Muscle of back (tissue), 11 donors: ENCODE results near the gene POU6F1. TPM values are rescaled to one million over a fixed set of nuclear protein-coding genes. Genes with fewer than 3 reads are reported as not detected.

ENCODE experiments used
- DNase-seq, 3 donors: peaks; one replicate each; pipeline versions ENCODE4 v3.0.0 to v3.0.0-alpha.2; 2013
- polyA plus RNA-seq, 10 donors: library from polyadenylated mRNA; unstranded; fragments of 120-200 nt; gene quantifications; one replicate each; pipeline ENCODE4 v1.2.1, GENCODE V29; 2013; ENCODE audit not compliant: insufficient read length in 10 of 10

POU6F1 gene
- polyA plus RNA-seq, 10 donors: 5.6 to 11.5 (median 9.2) TPM

DNA sequence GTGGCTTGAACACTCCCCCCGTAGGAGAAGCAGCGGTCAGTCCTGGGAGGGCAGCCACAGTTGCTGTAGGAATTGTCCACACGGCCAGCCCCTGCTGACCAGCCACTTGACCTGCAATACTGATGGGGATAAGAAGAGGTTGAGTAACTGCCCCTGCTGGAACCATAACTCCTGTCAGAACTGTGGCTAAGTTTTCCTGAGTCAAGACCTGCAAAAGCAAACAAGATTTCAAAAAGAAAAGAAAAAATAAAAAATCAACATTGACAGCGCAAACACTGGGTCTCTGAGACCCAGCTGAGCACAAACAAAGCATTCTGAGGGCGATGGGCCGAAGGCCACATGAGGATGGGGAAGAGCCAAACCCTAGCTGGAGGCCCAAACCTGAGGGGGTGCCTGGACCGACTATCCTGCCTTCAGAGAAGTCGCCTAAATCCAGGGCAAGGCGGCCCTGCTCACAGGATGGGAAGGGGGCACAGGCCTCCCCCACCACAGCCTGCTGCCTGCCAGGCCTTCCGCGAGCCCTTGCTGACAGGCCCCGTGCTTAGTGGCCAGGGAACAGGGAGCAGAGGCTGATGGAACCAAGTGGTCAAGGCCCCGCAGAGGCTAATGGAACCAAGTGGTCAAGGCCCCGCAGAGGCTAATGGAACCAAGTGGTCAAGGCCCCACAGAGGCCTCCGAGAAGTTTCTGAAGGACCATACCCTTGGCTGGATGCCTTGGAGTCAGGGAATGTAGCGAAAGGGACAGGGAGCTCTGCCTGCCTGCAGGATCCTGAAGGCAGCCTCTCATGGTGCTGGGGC is 19.1 kb downstream of the POU6F1 start:
- DNase-seq: no peak

DNA sequence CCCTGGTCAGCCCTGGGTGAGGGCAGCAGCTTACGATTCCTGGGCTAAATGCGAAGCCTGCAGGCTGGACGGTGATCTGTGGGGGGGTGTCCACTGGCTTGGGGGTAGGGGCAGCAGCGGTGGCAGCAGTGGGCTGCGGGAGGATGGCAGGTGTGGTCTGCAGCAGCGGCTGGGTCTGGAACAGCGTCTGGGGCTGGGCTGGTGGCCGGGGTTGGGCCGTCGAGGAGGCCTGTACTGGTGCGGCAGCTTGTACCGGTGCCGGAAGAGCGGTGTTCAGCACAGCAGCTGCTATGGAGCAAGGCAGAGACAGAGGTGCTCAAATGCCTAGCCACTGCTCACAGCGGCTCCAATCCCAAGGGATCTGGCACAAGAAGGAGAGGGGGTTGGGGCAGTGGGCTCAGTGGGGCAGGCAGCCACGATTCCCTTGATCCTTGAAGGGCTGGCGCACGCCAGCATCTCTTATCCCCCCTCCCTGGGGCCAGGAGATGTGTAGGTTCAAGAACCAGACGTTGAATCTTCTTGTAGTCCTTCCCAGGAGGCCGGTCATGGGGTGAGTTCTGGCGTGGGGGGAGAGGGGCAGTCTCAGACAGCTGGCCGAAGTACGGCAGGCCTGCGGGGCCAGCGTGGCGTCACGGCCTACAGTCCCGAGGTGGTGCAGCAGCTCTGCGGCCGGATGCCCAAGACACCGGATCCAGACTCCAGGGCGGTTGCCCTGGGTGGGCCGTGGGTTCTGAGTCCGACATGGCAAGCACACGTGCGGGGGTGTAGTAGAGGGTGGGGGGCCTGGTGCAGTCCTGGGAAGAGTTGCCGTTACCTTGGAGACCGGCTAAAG is 19.9 kb downstream of the POU6F1 start:
- no peak for DNase-seq

DNA sequence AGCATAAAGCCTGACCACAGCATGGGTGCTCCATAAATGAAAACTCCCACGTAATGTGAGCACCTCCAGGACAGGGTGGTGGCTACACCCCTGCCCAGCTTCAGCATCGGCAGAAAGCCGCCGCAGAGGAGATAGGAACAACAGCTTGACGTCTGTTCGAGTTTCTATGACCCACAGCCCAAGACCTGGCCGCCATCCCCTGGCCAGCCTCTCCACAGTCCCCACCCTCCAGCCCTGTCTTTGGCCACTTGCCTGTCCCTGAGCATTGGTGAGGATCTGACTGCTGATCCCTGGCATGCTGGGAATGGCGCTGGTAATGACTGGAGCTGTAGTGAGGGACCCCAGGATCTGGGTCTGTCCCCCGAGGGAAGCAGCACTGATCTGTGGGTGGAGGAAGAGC is 21.3 kb downstream of the POU6F1 start:
- DNase-seq: no peak

DNA sequence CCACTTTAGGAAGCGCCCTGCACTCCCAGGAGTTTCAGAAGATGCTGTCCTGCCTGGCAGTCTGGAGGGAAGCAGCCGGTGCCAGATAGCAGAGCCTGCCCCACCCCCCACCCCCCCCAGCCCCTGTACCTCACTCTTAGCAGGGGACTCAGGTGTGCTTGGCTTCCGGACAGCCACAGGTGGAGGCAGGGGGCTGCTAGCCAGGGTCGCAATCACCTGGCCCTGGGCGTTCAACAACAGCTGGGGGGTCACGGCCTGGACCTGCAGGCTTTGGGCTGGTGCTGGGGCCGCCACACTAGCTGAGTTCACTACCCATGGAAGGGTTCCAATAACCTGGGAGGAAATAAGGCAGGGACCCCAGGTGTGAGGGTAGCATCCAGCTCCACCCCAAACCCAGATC is 22.0 kb downstream of the POU6F1 start:
- no peak for DNase-seq

- DNase-seq: no peak
Measured at GRCh38 chr12:51192284-51192671, 25.6 kb downstream of the POU6F1 start.

DNA sequence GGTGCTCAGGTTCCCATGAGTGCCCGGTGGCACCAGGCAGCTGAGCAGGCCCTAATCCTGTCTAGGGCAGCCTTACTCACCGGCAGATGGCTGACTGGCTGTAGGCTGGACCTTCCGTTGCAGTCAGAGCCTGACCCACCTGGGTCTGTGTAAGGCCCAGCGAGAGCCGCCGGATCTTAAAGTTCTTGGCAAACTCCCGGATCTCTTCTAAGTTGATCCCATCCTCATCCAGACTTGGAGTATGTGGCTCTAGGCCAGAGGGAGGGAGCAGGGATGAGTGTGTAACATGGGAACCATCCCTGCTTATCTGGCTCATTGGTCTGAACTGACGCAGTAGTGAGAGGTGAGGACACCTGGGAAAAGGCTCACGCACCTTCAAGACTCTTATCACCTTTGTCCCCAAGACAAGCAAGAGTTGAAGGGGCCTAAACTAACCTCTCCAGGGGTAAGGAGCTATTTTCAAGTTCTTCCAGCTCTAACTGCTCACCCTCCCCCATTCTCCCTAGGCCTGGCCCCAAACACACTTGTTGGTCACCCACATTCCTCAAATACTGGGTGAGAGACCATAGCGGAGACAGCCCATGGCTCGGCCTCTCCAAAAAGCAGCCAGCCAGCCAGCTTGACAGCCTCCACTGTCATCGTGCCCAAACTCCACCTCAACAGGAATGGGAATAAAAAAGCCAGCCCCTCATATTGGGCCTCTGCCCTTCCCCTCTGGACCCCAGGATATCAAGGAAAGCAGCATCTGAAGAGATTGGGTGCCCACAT is 26.2 kb downstream of the POU6F1 start:
- no peak for DNase-seq

GRCh38 chr12:51190820-51191219 is 27.0 kb downstream of the POU6F1 start:
- no peak for DNase-seq

GRCh38 chr12:51189790-51190355 is 28.0 kb downstream of the POU6F1 start:
- DNase-seq: no peak

- no peak for DNase-seq
Measured at GRCh38 chr12:51188359-51189051, 29.4 kb downstream of the POU6F1 start.

- no peak for DNase-seq
Measured at GRCh38 chr12:51187370-51187987, 30.4 kb downstream of the POU6F1 start.

GRCh38 chr12:51186465-51187085 is 31.3 kb downstream of the POU6F1 start:
- DNase-seq: no peak

- no peak for DNase-seq
Measured at GRCh38 chr12:51185171-51185717, 32.6 kb downstream of the POU6F1 start.

DNA sequence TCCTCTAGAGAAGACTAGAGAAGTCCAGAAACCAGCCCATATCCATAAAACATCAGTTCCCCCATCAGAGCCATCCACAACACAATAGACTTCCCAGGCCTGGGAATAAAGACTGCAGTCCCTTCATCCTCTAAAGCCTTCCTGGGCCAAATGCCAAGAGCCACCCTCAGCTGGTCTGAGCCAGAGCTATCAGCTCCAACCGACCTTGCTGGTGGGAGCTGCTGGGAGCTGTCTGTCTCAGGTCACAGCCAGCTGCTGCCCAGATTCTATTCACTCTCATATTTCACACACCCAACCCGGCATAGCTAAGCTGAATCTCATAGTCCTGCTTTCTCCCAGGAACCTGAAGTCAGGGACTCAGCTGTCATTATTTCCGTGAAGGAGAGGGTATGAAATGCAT is 34.0 kb downstream of the POU6F1 start:
- peak; percentile 78 to 83 (median 83) for DNase-seq

GRCh38 chr12:51183349-51183748 is 34.5 kb downstream of the POU6F1 start:
- no peak for DNase-seq

DNA sequence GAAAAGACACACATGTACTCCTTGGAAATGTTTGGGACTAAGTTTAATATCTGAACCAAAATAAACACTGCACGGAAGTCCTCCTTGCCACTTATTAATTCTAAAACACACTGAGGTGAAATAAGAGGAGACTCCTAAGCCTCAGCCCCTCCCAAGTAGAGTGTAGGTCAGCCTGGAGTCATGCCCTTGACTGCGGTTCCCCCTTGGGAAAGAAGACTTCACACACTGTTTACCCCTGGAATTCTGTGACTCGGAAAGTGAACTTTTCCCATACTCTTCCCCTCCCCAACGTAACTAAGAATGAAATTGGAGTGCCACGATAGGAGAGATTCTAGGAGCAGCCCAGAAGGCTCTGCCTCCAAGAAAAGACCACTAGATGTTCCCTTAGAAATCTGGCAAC is 36.3 kb downstream of the POU6F1 start:
- no peak for DNase-seq

DNA sequence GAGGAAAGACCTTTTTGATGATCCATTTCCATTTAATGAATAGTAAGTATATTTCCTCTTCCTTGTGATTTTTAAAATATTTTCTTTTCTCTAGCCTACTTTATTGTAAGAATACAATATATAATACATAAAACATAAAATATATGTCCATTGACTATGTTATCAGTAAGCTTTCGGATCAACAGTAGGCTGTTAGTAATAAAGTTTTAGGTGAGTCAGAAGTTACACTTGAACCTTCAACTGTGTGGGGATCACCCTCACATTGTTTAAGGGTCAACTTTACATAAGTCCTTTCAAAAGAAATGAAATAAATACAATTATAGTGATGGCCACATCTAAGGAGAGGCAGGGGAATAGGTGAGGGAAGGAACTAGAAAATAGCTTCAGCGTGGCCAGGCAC is 40.0 kb downstream of the POU6F1 start:
- no peak for DNase-seq

DNA sequence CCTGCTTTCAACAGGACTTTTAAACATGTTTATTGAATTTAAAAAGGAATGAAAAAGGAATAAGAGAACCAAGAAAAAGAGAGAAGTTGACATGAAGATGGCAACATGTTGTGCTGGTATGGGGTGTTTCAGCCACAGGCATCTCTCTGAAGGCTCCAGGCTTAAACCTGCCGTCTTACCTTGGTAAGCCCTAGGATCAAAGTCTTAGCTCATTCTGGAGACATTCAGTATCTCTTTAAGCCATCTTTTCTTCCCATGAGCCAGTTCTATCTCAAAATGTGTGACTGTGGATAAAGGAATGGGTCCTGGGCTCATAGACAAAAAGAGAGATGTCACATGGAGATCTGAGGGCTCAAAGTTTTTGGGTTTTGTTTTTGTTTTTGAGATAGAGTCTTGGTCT is 43.4 kb downstream of the POU6F1 start:
- DNase-seq: no peak

DNA sequence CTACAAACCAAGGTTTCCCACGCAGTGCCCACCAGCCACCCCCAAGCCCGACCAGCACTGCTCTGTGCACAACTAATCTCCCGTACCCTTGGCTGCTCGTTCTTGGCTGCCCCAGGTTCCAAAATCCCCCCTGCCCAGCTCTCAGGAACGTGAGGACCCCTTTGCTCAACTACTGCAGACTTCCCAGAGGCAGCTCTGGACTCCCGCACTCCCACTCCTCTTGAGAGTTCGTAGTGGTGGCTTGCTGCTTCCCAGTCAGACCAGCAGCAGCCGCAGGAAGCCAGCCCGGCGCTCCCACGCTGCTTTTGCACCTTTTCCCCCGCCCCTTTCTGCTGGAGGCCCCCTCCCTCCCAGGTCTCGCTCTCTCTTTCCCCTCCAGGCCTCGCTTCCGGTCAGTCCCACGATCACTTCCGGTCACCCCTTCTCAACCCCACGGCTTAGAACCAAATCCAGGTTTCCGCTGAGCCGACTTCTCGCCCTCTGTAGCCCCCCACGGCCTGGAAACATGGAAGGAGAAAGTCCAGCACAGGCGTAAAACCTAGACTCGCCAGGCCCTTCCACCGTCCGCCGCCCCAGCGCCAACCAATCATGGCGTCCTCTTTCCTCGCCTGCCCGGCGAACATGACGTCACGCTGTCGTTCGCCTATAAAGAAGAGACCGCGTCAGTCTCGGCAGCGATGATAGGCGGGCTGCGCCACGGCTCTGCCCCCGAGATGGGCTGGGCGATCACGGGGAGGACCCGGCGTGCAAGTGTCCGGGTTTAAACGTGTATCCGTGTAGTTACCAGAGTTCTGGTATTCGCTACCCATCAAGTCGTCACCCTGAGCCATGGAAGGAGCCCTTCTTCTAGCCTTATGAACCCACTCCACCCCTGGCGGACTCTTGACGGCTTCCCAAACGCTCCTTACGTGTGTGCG is 45.1 kb downstream of the POU6F1 start, which contains the start of gene TFCP2:
Gene TFCP2 (minus strand): TSS at position 621 of the 917 bp plus-strand sequence. CDS start 713 bp downstream, outside the sequence.
- peak; percentile 97 to 99 (median 98) for DNase-seq
